Activated T-cell treated with anti-CD3 and anti-CD28 coated beads, Interleukin-2, amount 50 U/mL, for 1 hour (primary cell): ENCODE results near the gene EHD1.

Experiments used
- DNase-seq: peaks from one replicate; pipeline ENCODE4 v3.0.0-alpha.2; 2020

EHD1 gene

GRCh38 chr11:64871492-64871891, 6.9 kb downstream of the EHD1 start:
- DNase-seq, result no peak

DNA sequence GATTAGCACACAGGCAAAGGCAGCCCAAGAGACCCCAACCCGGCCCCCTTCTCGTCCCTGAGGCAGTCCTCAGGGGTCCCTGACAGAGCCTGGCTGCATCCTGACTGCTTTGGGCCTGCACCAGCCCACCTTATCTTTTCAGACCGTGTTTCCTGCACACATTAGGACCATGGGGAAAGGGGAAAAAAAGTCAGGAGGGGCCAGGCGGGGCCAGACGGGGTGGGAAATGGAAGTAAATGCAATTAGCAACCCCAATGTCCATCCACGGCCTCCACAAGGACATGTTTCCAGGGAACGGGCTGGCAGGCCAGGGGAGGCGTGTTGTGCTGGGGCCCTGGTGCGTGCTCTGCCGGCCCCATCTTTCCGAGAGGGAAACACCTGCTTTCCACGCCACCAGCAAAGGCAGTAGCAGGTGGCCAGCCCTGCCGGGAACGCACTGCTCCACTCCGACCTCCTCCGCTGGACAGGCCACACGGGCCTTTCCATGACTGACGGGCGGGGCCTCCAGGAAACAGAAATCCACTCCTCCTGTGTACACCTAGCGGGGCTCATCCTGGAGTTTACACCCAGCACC, 7.4 kb downstream of the EHD1 start:
- DNase-seq, result no peak

DNA sequence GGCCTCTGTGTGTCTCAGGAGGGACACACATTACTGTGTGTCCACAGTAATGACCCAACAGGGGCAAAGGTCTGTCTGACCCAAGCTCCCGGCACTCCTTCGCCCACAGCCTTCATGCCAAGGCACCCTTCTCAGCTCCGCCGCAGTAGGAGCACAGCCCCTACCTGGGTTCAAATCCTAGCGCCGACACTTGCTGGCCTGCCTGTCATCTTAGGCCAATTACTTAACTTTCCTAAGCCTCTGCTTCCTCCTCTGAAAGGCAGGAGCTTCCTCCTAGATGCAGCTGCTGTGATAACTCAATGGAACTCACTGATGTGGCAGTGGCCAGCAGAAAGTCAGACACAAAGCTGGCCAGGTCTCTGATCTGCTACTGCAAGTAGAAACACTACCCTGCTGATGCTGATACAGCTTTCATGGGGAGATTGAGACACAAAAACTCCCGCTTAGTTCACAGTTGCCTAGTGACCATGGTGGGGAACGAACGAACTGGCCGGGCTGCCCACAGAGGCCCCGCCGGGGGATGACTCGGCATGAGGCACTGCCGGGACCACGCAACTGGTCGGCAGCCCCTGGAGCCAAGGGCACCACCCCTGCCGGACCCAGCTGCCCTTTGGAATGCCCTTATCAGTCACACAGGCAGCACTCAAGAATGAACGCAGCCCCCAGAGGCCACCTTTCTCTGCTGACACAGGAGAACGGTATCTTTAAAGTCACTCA, 8.1 kb downstream of the EHD1 start:
- no peak for DNase-seq

- DNase-seq, result no peak
Observed at GRCh38 chr11:64869571-64870175, 8.7 kb downstream of the EHD1 start.

DNA sequence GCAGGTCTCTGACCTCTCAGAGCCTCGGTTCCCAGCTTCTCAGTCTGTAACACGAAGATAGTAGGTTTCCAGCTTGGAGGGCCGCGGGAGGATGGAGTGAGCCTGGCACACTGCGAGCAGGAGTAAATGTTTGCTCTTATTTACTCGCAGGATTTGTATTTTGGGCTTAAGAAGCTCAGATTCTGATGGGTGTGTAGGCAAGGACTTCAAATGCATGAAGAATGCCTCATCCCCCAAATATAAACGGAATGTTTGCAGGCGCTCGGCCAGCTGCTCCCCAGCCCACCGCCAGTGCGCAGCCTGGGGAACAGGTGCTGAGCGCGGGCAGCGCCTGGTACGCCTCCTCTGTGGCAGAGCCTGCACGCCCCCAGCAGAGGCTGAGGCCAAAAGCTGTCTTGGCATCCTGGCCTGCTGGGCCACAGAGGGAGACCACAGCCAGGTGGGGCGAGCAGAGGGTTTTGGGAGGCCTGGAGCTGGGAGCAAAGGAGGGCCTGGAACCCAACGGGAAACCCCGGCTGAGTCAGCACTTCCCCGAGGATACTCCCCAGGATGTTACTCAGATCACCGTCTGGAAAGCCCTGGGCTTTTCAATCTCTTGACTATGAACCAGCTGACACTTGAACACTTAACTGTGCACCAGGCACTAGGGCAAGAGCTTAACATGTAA, 9.4 kb downstream of the EHD1 start:
- peak; percentile 60 for DNase-seq

DNA sequence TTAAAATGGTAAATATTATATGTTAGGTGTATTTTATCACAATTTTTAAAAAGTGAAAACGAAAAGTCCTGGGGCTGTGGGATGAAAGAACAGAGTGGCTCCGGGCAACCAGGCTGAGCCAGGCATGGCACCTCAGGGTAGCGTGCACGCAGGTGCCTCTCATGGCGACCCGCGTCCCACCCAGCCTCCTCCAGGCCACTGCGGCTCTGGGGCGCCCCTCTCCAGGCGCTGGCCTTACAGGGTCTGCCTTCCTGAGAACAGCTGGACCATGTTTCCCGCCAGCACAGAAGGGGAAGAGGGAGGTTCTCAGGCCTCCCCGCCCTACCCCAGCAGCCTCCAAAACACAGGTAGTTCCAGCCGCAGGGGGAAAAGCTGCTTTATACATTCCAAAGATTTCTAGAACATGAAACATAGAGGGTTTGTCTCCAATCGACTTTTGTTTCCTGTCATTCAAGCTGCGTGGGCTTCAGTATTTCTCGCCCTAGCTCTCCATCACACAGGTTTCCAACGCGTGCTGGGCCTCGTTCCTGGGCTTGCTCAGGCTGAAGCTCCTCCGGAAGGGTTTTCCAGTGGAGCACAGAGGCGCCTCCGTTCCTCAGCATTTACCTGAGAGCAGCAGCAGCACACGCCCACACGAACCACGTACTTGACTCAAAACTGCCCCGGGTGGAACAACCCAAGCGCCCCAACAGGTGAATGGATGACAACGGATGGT, 10.5 kb downstream of the EHD1 start:
- no peak for DNase-seq

- DNase-seq, result no peak
Observed at GRCh38 chr11:64866173-64866491, 12.3 kb downstream of the EHD1 start.

DNA sequence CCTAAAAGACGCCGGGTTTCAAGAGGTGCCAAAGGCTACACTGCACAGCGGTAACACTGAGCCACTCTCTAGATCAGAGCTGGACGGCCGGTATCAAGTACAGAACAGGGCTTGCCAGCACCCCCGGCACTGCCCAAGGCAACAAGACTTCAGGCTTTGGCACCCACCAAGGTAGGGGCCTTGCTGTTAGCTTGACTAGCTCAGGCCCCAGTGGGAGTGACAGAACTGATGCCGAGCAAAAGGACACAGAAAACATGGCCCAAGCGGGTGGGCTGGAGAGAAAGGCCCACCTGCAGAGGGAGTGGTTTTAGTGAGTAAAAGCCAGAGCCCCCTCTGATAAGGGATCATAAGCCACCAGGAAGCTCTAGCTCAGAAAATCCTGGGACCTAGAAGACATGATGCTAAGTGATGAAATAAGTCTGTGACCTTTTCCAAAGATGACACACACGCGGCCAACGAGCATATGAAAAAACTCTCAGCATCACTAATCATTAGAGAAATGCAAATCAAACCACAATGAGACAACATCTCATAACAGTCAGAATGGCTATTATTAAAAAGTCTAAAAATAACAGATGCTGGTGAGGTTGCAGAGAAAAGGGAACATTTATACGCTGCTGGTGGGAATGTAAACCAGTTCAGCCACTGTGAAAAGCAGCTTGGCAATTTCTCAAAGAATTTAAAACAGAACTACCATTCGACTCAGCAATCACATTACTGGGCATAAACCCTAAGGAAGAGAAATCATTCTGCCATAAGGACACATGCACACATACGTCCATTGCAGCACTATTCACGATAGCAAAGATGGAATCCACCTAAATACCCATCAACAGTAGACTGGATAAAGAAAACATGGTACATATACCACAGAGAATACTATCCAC, 12.9 kb downstream of the EHD1 start:
- peak; percentile 34 for DNase-seq

DNA sequence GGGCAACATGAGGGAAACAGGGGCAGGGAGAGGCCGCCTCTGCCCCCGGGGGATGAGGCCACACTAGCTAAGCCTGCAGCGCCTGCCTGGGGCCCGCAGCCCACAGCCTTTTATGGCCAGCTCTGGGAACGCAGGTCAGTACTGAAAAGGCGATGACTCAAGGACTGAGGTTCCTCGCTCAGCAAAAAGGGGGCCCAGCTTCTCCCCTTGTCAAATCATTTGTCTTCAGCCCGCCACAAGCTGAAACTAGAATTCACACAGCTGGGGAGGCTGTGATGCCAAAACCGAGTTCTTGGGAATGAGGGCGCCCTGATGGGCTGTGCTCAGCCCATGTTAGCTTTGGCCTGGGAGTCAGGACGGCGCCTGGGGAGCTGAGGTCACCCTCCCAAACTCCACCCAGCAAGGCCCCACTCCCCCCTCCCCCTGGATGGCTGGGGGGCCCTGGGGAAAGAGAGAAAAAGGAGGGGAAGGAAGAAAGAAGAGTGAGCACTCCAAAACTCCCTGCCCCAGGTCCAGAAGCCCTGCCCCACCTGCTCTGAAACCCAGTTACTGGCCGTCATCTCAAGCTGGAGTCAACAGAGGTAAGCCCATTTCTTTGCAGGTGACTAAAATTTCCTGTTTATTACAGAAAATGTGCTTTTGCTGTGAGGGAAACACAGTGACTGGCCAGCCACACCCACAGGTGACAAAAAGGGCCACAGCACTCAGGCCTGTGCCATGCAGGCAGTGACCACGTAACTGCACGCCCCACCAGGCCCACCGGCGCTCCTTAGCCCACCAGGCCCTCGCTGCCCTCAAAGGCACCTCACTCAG, 13.7 kb downstream of the EHD1 start:
- DNase-seq, result peak; percentile 40

DNA sequence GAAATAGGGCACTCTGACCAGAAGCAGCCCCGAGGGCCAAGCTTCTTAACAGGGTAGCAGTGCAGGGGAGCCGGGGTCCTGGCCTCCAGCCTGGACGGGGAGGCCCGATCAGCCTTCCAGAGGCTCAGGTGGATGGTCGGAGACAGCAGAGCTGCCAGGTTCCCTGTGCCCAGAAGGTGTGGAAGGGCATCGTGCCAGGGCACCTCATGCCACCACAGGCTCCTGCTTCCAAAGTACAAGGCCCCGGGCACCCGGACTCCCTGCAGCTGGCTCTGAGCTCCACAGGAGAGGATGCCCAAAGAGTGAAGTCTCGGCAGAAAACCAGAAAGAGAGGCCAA, 14.3 kb downstream of the EHD1 start:
- no peak for DNase-seq

DNA sequence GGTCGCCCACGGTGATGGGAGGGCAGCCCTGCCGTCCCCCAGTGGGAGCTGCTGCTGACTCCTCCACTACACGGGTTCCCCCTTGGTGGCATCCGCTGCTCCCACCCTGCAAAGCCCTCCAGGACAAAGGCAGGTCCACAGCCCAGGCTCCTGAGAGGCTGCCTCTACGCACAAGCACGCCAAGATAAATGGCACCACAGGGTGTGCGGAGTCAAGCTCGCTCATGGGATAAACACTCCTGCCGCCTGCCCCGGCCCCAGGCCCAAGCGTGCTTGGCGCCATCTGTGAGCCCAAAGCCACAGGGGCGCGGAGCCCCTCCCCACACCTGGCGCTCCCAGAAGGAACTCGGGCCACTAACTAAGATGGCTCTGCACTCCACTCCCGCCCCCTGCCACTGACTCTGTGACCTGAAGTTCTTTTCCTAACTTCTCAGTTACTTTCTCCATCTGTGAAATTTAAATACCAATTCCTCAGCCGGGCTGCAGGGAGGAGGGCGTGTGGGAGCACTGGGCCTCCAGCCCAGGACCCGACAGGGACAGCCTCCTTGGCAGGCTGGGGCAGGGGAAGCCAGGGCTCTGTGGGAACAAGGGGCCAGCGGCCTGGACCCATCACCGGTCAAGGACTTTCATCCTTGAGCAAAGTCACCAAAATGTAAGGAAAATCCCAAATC, 14.9 kb downstream of the EHD1 start:
- DNase-seq, result no peak

DNA sequence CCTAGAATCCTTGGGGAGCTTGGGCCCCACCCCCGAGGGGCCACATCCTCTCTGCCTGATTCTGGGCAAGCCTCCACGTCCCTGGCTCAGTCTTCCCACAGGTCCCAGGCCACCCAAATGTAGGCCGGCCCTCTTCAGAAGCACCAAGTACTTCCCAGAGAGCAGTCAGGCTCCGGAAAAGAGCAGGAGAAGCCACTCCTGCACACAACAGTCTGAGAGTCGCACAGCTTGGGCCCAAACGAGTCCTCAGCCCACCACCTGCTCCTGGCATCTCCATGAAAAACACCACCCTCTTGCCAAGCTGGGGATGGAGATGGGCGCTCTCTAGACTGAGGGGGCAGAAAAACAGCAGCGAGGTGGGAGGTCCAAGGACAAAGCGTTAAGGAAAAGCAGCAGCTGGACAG, 15.4 kb downstream of the EHD1 start:
- DNase-seq, result no peak

DNA sequence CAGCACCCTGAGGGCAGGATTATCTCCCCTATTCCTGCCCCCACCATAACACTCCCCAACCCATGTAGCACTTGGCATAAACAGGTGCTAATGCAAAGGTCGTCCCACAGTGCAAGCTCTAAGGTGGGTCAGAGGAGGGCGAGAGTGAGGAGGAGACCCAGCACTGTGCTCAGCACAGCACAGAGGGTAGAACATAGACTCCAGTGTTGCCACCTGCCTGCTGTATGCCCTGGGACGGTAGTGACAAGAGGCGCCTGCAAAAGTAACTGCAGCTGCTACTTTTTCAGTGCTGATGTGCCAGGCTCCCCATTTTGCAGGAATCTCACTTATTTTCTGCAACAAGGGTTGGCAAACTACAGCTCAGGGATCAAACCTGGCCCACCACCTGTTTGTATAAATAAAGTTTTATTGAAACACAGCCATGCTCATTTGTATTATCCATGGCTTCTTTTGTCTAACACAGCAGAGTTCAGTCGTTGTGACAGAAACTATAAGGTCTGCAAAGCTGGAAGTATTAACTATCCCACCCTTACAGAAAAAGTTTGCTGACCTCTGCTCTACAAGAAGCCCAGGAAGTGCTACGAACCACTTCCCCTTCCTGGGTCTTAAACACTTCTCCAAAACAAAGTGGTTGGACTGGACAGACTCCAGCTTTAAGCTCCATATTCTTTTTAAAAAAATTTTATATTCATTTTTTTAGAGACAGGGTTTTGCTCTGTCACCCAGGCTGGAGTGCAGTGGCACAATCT, 17.0 kb downstream of the EHD1 start:
- DNase-seq, result no peak

GRCh38 chr11:64859542-64860414, 18.6 kb downstream of the EHD1 start:
- peak; percentile 58 for DNase-seq

DNA sequence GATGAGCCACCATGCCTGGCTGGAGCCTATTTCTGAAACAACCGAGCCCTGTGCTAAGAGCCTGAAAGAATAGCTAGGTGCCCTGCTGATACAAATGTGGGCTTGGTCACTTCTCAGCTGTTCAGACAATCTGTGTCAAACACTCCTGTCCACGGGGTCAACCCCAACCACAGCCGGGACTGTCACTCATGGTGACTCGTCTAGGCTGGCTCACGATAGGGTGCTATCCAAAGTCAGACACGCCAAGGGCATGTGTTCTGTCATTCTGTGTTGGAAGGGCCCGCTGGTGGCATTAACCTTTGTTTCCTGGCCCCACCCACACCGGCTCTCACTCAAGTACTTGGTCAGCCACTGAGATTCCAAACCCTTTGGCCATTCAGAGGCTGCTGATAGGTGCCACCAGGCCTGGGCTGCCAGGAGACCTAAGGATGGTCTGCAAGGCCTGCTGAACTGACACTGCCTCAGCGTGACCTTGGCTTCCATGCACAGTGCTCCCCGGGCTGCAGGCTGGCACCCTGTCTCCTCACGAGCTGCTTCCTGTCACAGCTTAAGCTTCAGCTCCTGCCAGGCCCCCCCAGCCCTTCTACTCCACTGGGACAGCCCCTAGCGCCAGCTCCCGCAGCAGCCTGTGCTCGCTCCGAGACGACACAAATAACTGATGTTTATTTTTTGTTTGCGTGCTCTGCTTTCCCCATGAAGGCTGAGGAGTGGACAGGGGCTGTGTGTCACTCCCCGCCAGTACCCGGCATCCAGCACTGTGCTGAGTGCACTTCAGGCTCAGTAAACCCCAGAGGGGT, 19.8 kb downstream of the EHD1 start:
- DNase-seq, result peak; percentile 64

DNA sequence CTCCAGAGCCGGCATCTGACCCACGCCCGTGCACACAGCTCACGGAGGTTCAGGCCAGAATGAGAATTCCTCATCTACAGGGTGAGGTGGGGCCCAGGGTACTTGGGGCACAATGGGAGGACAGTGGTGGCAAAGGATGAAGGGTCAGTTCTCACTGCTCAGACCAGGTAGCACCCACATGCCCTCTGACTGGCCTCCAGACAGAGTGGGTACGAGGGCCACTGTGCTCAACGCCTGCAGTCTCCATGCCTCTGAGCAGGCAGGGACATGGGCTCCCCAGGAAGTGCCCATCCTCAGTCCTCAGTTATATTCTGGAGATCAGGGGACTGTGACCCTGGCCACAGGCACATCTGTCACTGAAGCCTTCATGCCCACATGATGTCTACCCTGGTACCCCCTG, 20.9 kb downstream of the EHD1 start:
- DNase-seq, result no peak

DNA sequence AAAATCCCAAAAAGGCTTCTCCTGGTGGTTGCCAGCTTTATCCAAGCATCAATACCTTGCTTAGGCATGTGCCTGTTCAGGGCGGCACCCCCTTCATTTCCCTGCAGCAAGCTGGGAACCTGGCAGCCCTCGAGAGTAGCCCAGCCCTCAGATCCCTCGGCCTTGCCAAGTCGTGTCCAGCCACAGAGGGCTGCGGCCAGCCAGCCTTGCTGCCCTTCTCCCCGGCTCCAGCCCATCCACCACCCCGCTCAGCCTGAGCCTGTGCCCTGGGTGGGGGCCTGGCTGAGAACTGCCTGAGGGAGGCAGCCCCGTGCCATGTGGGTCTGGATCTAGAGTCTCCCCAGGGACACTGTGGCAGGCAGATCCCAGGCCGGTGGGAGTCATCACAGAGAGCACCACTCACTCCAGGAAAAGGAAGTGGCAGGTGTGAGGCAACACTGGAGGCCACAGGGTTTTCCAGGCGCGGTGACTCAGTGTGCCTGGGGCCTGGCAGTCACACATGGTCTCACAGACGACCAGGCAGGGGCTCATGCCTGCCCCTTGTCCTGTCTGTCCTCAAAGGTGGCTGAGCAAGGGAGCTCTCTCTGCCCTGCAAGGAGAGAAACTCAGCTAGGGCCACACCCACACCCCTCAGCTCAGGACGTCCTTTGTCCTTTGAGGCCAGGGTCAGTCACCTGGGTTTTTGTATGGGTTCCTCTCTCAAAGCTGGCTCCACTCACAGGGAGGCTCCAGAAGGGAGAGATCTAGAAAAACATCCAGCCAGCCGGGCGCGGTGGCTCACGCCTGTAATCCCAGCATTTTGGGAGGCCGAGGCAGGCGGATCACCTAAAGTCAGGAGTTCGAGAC, 21.8 kb downstream of the EHD1 start:
- peak; percentile 50 for DNase-seq
